C4-2B (cell line): Measurements from ENCODE around the gene CHST14.

Experiments used
- H3K27ac ChIP-seq: fragments of 450-650 bp; 2 replicates; pipeline ENCODE4 v1.5.1; 2017
- CTCF ChIP-seq: fragments of 450-650 bp; conservative IDR thresholded peaks from 2 replicates; pipeline ENCODE4 v1.5.1; 2017; ENCODE audit warnings: mild to moderate bottlenecking
- ZFX ChIP-seq: fragments of 450-650 bp; IDR thresholded peaks from 2 replicates; pipeline ENCODE4 v1.6.1; 2017

The CHST14 gene

DNA sequence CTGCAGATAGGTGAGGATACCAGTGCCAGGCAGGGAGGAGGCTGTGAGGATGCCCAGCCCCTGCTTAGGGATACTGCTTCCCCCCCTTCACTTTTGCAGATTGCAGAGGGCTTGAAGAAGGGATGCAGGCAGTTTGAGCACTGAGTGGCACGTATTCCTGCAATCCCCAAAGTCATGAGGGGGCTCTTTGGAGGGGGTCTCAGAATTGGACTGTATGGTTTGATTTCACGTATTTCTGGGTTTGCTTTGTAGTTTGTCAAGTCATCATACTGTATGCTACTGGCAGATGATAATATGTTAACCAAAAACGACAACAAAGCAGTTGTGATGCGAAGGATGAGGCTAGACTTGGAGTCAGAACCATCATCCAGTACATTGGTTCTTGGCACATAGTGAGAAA lies 28.1 kb downstream of the CHST14 start:
- H3K27ac ChIP-seq, result no peak overlapping the region
- TF ChIP-seq ZFX (no peak), CTCF (no peak)

- no peak overlapping the region for H3K27ac ChIP-seq
- no peak for TF ChIP-seq CTCF
- no peak for TF ChIP-seq ZFX
Measured at GRCh38 chr15:40499931-40500330, 29.1 kb downstream of the CHST14 start.

GRCh38 chr15:40500568-40501330 lies 30.0 kb downstream of the CHST14 start:
- TF ChIP-seq ZFX, result no peak
- TF ChIP-seq CTCF, result no peak

DNA sequence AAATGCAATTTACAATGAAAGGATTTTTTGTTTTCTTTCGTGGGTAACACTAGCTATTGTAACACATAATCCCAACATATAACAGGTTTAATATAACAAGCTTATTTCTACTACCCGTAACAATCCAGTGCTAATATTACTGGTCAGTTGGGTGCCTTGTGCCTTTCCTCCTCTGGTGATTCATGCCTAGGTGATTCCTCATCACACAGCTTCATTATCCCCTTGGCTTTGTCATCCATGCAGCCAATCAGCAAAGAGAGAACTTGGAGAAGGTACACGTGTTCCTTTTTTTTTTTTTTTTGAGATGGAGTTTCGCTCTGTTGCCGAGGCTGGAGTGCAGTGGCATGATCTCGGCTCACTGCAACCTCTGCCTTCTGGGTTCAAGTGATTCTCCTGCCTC lies 30.7 kb downstream of the CHST14 start:
- TF ChIP-seq ZFX (no peak), CTCF (no peak)
- H3K27ac ChIP-seq, result no peak overlapping the region

More at GRCh38 chr15:40500568-40501330, 30.0 kb downstream of the CHST14 start:
- H3K27ac ChIP-seq, result no peak overlapping the region

- no peak overlapping the region for H3K27ac ChIP-seq
- TF ChIP-seq ZFX (no peak), CTCF (no peak)
Measured at GRCh38 chr15:40506964-40507571, 36.3 kb downstream of the CHST14 start.

- TF ChIP-seq ZFX (no peak), CTCF (no peak)
- no peak overlapping the region for H3K27ac ChIP-seq
Measured at GRCh38 chr15:40508216-40508615, 37.4 kb downstream of the CHST14 start.

DNA sequence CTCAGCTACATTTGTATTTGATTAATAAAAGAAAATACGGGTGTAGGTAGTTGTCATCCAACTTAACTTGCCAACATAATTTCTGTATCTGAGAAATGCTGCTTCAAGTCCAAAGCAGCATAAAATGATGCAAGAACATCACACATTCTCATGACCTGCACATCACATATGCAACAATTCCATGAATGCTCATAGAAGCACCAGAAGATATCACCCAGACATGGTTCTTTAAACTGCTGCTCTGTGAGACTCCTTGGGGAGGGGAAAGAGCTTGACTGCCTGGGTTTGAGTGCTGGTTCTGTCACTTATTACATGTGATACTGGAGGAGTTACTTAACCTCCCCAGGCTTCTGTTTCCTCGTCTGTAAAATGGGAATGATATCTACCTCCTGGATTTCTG lies 39.4 kb downstream of the CHST14 start:
- no peak overlapping the region for H3K27ac ChIP-seq
- TF ChIP-seq CTCF, result no peak
- no peak for TF ChIP-seq ZFX
